GM18870 (cell line): ENCODE measurements around the gene KBTBD4.
"Not testable (repeated sequence)": the region's sequence is repeated elsewhere in the genome, so short reads cannot be mapped to it uniquely, and the experiment has no call there.

ENCODE experiments used
- ATAC-seq: cut with Tn5 transposase; IDR thresholded peaks from one replicate; pipeline ENCODE4 v1.9.1; 2021; ENCODE audit warnings: moderate library complexity; ENCODE audit not compliant: unreplicated experiment

KBTBD4 gene

GRCh38 chr11:47529951-47530350 lies 48.8 kb downstream of the KBTBD4 start:
- ATAC-seq = no peak

- no peak for ATAC-seq
These were observed 51.6 kb downstream of the KBTBD4 start for GRCh38 chr11:47527186-47527585.

GRCh38 chr11:47526032-47526431 lies 52.7 kb downstream of the KBTBD4 start:
- ATAC-seq = not testable (repeated sequence)

- ATAC-seq = no peak
These were observed 54.4 kb downstream of the KBTBD4 start for GRCh38 chr11:47524291-47524874.

- ATAC-seq = no peak
These were observed 55.1 kb downstream of the KBTBD4 start for GRCh38 chr11:47523490-47524225.
